Fibroblast of villous mesenchyme (primary cell): Measurements from ENCODE around the gene FGG. TPM values are rescaled to one million over a fixed set of nuclear protein-coding genes. Genes with fewer than 3 reads are reported as not detected.
A peak's percentile ranks its signal among the peaks of the same experiment; 100 is the strongest.

Source experiments
- DNase-seq: peaks from one replicate; pipeline ENCODE4 v3.0.0-alpha.2; 2010; ENCODE audit warnings: low read depth
- H3K4me3 ChIP-seq: 2 replicates; pipeline ENCODE4 v1.5.1; 2011; ENCODE audit warnings: low read depth, mild to moderate bottlenecking, low read length
- CTCF ChIP-seq: IDR thresholded peaks from 2 replicates; pipeline ENCODE4 v1.5.1; 2012; ENCODE audit warnings: low read depth, mild to moderate bottlenecking, low read length; ENCODE audit not compliant: insufficient read depth
- total RNA-seq: library from RNA; depleted of rRNA; stranded (reverse); fragments of >200 nt; gene quantifications from 2 replicates; pipeline ENCODE4 v1.2.3, GENCODE V29; 2012

Gene FGG
- total RNA-seq, 1 donor = not detected

- DNase-seq = peak; percentile 41
- no peak for TF ChIP-seq CTCF
- no peak overlapping the region for H3K4me3 ChIP-seq
These were observed 1.9 kb upstream of the FGG start for GRCh38 chr4:154614306-154614705.

- no peak for TF ChIP-seq CTCF
- H3K4me3 ChIP-seq = no peak overlapping the region
- no peak for DNase-seq
These were observed 623 bp downstream of the FGG start for GRCh38 chr4:154611833-154612232.

GRCh38 chr4:154610582-154610981 is 1.9 kb downstream of the FGG start:
- TF ChIP-seq CTCF = no peak
- H3K4me3 ChIP-seq = no peak overlapping the region
- no peak for DNase-seq

- no peak overlapping the region for H3K4me3 ChIP-seq
- DNase-seq = no peak
- TF ChIP-seq CTCF = no peak
These were observed 2.9 kb downstream of the FGG start for GRCh38 chr4:154609532-154609931.

- no peak for TF ChIP-seq CTCF
- H3K4me3 ChIP-seq = no peak overlapping the region
- DNase-seq = no peak
These were observed 3.8 kb downstream of the FGG start for GRCh38 chr4:154608361-154609252.

- H3K4me3 ChIP-seq = no peak overlapping the region
- no peak for TF ChIP-seq CTCF
- no peak for DNase-seq
These were observed 5.4 kb downstream of the FGG start for GRCh38 chr4:154606728-154607723.
